ENCODE data around the gene GARIN5B.

Gene GARIN5B

DNA sequence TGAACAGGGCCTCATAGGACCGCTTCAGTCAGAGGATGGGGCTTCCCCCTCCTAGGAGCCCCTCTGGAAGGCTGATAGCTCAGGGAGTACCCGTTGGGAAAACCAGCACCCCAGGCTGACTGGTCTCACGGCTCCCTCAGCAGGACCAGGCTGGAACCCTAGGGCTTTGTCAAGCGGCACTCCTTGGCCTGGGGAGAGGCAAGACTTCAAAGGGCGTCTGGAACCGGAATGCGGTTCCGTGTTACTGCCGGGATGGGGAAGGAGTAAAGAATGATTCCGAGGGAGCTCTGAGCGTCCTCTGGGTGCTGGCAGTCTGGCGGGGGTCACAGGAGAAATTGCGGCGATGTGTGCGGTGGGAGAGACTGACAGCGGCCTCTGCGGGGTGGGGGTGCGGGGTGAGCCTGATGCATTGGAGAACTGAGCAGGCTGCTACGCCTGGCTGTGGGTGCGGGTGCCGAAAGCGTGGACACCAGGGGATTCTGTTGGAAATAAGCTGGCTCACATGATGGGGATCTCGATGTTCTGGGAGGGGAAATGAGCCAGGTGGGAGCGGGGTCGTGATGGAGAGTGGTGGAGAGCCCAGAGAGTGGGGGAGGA lies 10.4 kb downstream of the GARIN5B start:
- intact Hi-C loops (cut with DNase I): no loop called here
- DNase-seq: no peak

DNA sequence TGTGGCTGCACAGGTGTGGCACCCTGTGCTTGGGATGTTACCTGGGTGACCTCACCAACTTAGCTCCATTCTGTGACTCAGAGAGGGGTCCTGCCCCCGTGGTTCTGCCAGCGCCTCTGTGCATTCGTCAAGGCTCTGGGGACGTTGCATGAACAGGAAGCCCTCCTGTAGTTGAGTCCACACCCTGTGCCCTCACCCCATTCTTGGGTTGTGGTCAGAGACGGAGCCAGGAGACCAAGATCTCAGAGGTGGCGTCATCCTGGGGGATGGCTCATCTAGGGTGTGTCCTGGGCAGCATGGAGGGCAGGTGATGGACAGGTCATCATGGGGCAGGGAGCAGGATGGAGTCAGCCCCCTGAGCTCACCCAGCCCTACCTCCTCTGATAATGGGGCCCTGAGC lies 11.0 kb downstream of the GARIN5B start:
- intact Hi-C loops (cut with DNase I): no loop called here
- DNase-seq: no peak

DNA sequence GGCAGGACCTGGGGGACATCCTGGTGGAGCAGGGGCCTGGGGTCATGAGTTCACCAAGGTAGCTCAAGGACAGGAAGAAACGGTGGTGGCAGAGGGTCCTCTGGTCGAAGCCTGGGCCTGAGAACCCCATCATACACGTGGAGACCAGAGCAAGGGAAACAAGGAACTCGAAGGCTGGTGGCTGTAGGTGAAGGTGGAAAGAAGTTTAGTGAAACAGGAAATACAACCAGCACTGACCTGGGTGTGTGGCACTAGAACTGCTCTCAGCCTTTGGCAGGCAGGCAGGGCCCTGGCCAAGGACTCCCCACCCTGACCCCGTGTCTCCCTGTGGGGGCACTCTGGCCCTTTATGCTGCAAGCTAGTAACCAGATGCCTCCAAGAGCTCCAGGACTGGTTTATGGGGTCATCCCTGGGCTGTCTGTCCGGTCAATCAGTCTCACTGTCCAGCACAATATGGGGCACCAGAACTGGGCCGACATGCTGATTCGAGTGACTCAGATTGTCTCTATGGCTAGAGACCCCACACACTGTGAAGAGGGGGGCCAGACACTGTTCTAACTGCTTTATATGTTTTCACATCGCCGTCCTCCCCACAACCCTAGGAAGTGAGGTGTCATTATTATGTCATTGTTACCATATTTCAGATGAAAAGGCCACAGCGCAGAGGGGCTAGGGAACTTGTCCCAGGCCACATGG lies 12.3 kb downstream of the GARIN5B start:
- intact Hi-C loops (cut with DNase I): no loop called here
- DNase-seq: no peak

DNA sequence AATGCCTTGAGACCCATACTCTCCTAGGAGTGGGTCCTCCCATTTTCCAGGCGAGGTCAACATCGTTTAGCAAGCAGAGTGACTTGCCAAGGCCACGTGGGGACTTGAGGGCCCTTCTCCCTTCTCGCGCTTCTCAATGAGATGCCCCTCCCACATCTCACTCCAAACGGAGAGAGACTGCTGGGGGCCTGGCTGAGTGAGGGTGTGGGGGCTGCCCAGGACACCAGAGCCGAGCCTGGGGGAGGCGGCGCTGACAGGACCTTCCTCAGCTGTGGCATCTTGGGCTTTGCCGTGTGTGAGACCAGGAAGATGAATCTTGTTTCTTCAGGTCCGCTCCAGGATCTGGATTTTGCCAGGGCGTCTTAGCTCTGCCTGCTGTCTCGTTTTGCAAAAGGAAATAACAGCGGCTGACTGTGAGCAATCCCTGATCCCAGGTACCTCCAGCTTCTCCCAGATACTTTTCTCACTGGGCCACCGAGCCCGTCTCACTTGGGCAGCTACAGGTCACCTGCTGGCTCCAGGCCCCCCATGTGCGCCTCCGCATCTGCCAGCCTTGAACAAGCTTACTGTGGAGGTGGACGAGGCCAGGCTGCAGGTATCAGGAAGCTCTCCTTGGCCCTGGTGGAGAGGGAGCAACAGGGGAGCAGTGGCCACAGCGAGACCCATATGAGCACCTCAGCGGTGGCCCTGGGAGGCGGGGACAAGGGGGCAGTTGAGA lies 14.6 kb downstream of the GARIN5B start:
- DNase-seq: peak in 1 of 10 donors; percentile 78
- intact Hi-C loops (cut with DNase I): no loop called here

DNA sequence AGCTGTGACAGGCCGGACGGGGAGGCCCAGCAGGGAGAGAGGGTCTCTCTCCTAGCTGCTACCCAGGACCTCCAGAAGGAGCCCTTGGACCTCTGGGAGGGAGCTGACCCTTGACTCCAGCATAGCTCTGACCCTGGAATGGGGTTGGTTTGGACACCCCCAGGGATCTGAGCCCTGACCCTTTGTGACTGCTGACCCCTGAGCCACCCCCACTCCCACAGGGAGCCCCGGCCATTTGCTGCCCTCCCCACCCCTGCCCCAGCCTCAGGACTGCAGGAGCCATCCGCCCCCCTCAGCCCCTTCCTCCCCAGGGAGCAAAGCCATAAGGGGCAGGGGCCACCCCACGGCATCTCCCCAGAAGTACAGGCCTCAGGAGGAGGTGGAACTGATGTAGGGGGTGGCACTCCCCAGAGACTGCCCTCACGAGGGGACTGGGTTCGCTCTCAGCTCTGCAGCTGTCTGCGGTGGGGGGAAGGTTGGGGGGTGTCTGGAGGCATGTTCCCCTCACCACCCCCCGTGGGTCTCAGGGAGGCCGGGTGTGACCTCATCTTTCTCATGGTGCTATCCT lies 15.5 kb downstream of the GARIN5B start:
- no peak for DNase-seq
- intact Hi-C loops (cut with DNase I): no loop called here

DNA sequence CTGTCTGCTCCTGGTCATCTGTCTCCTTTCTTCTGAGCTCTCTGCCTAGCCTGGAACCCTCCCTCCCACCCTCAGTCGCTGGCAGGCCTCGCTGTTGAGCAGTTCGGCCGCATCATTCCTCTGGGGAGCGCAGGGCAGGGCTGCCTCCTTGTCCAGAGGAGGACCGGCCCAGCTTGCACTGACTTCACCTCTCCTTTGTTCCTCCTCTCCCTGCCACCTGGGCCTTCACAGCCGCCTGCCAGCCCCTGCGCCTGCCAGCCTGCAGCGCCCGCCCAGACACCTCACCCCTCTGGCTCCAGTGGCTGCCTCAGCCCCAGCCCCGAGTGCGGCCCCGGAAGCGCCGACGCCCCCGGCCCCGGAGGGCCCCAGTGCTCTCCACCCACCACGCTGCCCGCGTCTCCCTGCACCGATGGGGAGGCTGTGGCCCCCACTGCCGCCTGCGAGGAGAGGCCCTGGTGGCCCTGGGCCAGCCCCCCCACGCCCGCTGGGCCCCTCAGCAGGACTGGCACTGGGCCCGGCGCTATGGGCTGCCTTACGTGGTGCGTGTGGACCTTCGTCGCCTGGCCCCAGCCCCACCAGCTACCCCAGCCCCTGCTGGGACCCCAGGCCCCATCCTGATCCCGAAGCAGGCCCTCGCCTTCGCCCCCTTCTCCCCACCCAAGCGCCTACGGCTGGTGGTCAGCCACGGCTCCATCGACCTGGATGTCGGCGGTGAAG lies 16.2 kb downstream of the GARIN5B start:
- intact Hi-C loops (cut with DNase I): no loop called here
- no peak for DNase-seq

DNA sequence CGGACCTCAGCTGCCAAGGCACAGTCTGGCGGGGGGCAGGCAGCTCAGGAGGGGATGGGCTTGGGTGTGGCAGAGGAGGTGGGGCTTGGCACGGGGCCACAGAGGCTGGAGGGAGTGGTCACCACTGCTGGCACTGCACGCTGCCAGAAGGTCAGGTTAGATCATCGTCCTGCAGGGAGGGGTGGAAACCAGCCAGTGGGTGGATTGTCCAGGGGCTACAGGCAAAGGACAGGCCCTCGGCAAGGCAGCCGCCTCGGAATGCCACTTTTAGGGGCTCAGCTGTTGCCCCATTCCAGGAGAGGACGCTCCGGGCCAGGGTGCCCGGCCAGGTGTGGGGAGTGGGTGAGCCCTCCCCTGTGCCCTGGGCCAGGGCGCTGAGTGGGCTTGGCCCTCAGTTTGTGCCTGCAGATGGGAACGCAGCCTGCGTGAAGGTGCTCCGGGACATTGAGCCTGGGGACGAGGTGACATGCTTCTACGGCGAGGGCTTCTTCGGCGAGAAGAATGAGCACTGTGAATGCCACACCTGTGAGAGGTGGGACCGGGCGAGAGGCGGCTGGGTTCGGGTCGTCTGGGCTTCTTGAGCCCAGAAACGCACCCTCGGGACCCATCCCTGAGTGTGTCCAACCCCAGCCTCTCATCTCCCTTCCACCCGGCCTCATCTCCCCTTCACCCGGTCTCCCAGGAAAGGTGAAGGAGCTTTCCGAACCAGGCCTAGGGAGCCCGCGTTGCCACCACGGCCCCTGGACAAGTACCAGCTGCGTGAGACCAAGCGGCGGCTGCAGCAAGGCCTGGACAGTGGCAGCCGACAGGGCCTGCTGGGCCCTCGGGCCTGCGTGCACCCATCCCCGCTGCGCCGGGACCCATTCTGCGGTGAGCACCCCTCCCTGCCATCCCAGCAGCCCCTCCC lies 17.0 kb downstream of the GARIN5B start:
- intact Hi-C loops (cut with DNase I): no loop called here
- DNase-seq: no peak

DNA sequence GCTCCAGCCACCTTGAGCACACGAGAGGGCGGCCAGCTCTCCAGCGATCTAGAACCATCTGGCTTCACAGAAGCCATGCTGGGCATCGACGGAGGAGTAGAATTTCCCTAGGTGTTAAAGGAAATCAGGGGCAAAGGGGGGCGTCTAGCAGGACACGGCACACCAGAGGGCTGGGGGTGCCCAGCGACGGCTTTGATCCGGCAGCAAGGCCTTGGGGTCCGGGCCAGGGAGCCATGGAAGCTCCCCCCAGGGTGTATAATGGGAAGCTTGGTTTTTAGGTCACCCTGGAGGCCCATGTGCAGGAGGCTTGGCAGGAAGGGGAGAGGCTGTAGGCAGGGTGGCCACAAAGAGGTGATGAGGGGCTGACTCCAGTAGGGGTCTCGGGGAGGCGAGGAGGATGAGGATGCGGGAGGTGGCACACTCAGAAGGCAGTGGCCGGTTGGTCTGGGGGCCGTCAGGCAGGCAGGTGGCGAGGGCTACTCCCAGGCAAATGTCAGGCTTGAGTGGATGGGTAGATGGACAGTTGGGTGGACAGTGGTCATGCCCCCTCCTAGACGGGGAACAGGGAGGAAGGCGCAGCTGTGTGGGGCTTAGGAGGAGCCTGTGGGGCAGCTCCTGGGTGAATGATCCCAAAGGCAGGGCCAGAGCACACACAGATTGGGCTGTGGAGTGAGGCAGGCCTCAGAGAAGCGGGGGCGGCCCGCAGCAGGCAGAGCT lies 17.8 kb downstream of the GARIN5B start:
- DNase-seq: no peak

DNA sequence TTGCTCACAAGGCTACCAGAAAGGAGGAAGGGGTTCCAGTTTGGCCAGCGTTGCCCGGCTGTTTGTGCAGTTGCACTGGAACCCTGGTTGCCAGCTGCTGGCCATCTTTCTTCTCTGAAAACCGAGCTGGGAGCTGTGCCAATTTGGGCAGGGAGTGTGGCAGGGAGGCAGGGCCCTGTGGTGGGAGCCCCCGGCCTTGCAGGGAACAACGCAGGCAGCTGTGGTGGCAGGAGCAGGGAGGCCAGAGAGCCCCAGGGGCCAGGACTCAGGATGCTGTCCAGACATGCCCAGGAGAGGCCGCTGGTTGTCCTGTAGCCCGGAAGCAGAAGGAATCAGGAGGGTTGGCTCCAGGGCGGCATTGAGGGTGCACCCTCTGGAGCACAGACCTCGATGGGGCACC lies 18.6 kb downstream of the GARIN5B start:
- intact Hi-C loops (cut with DNase I): no loop called here
- peak in 8 of 10 donors; percentile 27 to 94 (median 68) for DNase-seq

More for the DNA sequence above, 17.8 kb downstream of the GARIN5B start:
- intact Hi-C loops (cut with DNase I): no loop called here

DNA sequence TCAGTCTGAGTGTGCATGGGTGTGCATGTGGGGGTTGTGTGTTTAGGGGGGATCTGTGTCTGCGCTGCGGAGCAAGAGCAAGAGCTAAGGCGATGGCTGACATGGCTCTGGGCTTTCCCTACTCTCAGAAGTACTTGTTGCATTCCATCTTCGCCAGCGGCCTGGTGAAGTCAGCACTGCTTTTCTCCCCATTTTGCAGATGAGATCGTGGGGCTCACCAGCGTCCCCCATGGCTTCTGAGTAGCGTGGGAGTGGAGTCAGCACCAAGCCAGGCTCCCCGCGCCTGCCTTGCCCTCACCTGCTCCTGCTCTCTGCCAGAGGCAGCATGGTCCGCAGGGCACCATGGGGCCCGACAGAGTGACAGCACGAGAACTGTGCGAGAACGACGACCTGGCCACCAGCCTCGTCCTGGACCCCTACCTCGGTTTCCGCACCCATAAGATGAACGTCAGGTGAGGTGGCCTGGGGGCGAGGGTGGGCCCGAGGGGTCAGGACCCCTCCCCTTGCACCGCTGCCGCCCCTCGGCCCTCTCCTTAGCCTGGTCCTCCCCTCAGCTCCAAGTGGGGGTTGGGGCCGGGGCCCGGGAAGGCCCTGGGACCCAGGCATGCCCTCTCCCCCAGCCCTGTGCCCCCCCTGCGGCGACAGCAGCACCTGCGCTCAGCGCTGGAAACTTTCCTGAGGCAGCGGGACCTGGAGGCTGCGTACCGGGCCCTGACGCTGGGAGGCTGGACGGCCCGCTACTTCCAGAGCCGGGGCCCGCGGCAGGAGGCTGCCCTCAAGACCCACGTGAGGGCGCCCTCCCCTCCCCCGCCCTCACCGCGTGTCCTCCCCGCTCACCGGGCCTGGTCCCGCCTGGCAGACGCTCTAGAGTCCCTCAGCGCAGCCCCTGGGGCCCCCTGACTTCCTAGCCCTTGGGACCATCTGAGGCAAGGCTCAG lies 21.2 kb downstream of the GARIN5B start:
- intact Hi-C loops (cut with DNase I): no loop called here

DNA sequence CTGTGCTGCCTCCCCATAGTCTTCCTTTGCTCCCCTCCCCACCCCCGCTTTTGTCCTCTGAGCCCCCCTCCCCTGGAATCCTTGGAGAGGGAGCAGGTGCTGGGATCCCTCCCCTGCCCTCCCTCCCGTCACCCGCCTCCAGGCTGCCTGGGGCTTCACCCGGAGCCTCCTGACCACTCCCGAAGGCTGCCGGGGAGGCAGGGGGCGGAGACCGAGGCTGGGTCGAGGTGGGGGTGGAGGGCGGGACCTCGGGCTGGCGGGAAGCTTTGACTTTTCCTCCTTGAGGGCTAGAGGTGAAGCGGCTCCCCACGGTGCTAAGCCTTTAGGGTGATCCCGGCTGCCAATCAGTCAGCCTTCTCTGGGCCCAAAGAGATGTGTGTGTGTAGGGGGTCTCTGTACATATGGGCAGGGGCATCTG lies 21.9 kb downstream of the GARIN5B start:
- DNase-seq: peak in 7 of 10 donors; percentile 31 to 93 (median 49)
- intact Hi-C loops (cut with DNase I): no loop called here

More for the DNA sequence above, 21.2 kb downstream of the GARIN5B start:
- DNase-seq: no peak

DNA sequence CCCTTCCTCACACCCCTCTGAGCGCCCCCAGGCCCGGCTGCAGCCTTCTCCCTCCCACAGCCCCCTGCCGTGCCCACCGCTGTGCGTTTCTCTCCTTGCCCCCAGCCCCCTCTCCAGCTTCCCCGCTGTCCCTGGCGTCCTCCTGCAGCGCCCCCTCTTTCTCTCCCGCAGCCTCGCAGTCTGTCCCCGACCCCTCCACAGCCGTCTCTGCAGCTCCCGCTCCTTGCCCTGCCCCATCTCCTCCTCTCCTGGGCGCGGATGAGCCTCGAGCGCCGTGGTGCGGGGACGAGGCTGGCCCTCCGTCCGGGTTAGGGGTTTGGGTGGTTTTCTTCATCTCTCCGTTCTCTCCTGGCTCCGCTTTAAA lies 22.3 kb downstream of the GARIN5B start:
- DNase-seq: peak in 1 of 10 donors; percentile 10
- intact Hi-C loops (cut with DNase I): no loop called here

DNA sequence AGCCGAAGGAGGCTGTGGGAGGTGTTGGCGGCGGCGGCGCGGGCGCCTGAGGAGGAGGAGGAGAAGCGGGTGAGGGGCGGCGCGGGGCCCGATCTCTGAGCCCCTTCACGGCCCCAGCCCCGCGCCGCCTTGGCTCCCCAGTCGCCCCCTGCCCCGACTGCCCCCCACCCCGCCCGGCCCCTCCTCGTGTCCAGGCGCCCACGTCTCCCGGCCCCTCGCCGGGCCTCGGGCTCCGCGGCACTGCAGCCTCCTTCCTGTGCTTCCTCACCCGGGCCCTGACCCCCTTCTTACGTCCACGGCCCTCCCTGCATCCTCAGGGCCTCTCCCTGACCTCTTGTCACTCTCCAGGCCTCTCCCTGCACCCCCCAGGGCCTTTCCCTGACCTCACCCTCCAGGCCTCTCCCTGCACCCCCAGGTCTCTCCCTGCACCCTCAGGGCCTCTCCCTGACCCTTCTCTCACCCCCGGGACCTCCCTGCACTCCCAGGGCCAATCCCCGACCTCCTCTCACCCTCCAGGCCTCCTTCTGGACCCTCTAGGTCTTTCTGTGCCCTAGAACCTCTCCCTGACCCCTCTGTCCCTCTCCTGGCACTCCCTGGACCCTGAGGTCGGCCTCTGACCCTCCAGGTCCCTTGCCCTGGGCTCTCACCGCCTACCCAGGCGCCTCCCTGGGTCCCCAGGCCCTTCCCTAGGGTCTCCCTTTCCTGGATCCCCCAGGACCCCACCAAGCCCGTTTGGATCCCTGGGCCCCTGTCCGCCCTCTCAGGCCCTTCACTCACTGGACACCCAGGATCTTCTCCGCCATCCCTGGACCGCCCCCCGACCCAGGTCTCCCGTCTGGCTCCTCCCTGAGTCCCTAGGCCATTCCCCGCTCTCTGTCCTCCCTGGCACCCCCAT lies 22.9 kb downstream of the GARIN5B start:
- intact Hi-C loops (cut with DNase I): loop anchor here (5.0 kb wide), 2 partner anchors 38 to 42 kb away; partner anchors contain the start of gene TMEM238

DNA sequence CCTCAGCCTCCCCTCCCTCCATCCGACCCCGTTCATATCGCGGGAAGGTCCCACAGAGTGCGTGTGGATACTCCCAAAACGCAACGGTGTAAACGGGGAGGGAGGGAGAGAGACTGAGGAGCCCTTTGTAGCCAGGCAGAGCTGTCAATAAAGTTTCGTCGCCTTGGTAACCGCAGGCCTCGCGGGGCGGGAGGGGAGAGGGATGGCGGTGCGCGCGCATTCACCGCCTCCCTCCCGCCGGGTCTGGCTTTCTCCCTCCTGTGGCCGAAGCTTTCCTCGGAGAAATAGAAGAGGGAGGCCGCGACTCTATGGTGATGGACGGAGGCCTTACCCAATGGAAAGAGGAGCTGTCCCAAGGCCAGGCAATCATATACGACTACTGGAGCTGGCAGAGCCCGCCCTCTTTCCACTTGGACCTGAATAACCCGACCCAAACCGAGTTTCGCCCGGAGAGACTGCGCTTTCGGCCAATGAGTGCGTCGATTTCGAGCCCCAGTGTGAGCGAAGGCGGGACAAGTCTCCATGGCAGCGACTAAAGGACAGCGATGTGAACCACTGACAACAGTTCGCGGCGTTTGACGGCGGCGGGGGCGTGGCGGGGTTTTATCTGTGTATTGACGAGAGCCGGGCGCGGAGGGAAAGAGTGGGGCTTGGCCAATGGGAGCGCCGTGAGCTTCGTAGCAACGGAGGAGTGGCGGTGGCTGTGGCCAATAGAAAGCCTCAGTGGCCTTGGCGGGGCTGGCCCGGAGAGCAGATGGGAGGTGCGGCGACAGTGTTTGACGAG lies 23.8 kb downstream of the GARIN5B start, which contains the start of gene KMT5C:
TSS of gene KMT5C (plus strand) at position 772 of the 784 bp plus-strand sequence. CDS start 2,061 bp downstream, outside the sequence.
- DNase-seq: peak; percentile 100
- intact Hi-C loops (cut with DNase I): loop anchor here (5.0 kb wide), 2 partner anchors 37 to 43 kb away; partner anchors contain the start of gene TMEM238

More for the DNA sequence above, 22.9 kb downstream of the GARIN5B start:
- DNase-seq: no peak

DNA sequence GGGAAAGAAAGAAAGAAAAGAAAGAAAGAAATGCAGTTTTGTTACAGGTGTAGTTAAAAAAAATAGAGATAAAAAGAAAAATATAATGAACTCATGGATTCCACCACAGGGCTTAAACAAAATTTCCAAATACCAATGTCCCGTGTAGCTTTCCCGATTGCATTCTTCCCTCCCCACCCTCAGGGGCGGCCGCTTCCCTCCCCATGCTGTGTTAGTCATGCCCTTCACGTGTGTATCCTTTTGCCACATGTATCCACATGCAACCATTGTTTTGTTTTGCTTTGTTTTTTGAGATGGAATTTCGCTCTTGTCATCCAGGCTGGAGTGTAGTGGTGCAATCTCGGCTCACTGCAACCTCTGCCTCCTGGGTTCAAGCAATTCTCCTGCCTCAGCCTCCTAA lies 27.0 kb downstream of the GARIN5B start:
- intact Hi-C loops (cut with DNase I): loop anchor here (5.0 kb wide), 2 partner anchors 34 to 46 kb away; partner anchors contain the start of gene TMEM238
- no peak for DNase-seq

DNA sequence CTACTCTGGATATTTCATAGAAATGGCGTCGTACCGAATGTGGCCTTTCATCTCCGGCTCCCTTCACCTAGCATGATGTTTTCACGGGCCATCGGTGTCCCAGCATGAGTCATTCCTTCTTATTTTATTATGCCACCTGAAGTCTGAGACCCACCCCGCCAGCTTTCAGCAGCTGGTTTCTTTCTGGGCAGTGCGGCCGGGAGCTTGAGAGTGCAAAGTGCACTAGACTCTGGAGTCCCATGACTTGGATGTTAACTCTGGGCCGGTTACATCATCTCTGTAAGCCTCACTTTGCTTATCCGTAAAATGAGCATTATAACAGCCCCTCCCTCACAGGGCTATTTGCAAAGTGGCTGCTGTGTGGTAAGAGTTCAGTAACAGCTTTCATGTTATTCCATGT lies 29.2 kb downstream of the GARIN5B start:
- intact Hi-C loops (cut with DNase I): no loop called here
- DNase-seq: no peak

Data from posterior cingulate gyrus (tissue), 11 donors.